HG02973 (cell line): ENCODE data around the gene IRAK1.

Experiments
- ATAC-seq: cut with Tn5 transposase; IDR thresholded peaks from one replicate; pipeline ENCODE4 v1.9.1; 2021; ENCODE audit warnings: moderate library complexity; ENCODE audit not compliant: unreplicated experiment

IRAK1 gene

GRCh38 chrX:154043003-154043763 is 23.5 kb upstream of the IRAK1 start:
- ATAC-seq, result no peak

DNA sequence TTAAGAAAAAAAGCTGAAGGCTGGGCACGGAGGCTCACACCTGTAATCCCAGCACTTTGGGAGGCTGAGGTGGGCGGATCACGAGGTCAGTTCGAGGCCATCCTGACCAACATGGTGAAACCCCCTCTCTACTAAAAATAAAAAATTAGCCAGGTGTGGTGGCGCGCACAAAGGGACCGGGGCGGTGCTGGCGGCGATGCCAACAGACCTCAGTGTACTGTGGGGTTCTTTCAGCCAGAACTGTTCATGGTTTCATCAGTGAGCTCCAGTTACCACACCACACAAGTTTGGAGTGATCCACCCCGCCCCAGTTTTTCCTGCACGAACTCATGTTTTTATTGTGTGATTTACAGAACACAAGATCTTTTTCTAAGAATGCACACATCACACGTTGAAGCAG is 21.2 kb upstream of the IRAK1 start:
- ATAC-seq, result no peak

- no peak for ATAC-seq
Observed at GRCh38 chrX:154040307-154040756, 20.6 kb upstream of the IRAK1 start.

DNA sequence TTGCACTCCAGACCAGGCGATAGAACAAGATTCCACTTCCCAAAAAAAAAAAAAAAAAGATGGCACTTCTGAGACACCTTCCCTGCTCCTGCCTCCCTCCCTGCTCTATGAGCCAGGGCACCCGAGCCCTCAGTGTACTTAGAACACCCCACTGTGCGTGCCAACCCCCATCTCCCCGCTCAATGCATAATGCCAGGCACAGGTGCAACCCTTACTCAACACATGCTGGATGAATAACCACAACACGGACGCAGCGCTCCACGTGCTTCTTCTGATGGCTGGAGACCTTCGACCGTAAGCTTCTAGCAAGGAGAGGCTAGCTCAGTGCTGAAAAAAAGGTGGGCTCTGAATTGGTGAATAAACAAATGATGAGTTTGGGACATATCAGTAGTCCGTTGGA is 19.9 kb upstream of the IRAK1 start:
- no peak for ATAC-seq

- ATAC-seq, result no peak
Observed at GRCh38 chrX:154038656-154039055, 19.0 kb upstream of the IRAK1 start.

DNA sequence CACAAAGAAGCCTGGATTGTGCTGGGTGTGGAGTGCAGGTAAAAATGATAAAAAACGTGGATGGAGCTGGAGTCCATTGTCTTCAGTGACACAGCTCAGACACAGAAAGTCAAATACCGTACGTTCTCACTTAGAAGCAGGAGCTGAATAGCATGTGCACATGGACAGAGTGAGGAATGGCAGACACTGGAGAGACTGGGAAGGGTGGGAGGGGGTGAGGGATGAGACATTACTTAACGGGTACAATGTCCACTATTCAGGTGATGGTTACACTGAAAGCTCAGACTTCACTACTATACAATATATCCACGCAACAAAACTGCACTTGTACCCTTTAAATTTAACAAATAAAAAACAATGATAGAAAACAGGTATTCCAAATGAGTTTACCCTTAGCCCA is 18.1 kb upstream of the IRAK1 start:
- no peak for ATAC-seq

DNA sequence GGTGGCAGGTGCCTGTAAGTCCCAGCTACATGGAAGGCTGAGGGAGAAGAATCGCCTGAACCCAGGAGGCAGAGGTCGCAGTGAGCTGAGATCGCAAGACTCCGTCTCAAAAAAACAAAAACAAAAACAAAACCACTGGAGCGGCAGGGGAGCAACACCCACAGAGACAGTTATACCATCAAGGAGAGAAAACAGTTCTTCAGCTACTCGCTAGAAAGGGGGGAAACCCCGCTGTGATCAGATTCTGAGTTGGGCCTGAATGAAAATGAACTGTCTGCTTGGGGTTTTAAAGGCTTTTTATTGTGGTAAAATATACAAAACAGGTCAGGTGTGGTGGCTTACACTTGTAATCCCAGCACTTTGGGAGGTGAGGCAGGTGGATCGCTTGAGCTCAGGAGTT is 16.8 kb upstream of the IRAK1 start:
- ATAC-seq, result no peak

GRCh38 chrX:154033848-154034247 is 14.1 kb upstream of the IRAK1 start:
- ATAC-seq, result no peak

- no peak for ATAC-seq
Observed at GRCh38 chrX:154032653-154033052, 13.0 kb upstream of the IRAK1 start.

DNA sequence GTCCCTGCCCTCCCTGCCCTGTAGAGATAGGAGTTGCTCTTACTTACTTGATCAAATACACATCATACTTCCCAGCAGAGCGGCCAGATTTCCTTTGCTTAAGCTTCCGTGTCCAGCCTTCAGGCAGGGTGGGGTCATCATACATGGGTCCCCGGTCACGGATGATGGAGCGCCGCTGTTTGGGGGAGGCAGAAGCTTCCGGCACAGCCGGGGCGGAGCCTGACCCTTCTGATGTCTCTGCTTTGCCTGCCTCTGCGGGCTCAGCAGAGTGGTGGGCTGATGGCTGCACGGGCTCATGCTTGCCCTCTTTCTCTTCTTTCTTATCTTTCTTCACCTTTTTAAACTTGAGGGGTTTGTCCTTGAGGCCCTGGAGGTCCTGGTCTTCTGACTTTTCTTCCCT is 12.5 kb upstream of the IRAK1 start:
- ATAC-seq, result no peak

DNA sequence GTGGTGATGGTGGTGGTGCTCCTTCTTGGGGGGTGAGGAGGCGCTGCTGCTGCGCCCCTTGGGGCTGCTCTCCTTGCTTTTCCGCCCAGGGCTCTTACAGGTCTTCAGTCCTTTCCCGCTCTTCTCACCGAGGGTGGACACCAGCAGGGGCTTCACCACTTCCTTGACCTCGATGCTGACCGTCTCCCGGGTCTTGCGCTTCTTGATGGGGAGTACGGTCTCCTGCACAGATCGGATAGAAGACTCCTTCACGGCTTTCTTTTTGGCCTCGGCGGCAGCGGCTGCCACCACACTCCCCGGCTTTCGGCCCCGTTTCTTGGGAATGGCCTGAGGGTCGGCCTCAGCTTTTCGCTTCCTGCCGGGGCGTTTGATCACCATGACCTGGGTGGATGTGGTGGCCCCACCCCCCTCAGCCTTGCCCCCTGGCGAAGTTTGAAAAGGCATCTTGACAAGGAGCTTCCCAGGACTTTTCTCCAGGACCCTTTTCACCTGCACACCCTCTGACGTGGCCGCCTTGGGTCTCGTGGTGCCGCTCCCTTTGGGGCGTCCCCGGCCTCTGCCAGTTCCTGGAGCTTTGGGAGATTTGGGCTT is 11.1 kb upstream of the IRAK1 start:
- no peak for ATAC-seq

DNA sequence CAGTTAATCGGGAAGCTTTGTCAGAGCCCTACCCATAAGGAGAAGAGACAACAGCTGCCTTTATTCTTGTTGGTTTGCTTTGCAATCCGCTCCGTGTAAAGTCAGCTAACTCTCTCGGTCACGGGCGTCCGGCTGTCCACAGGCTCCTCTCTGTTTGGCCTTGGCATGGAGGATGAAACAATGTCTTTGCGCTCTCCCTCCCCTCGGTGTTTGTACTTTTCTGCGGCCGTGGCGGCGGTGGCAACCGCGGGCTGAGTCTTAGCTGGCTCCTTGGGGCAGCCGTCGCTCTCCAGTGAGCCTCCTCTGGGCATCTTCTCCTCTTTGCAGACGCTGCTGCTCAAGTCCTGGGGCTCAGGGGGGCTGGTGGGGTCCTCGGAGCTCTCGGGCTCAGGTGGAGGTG is 10.6 kb upstream of the IRAK1 start:
- no peak for ATAC-seq

GRCh38 chrX:154029439-154029838 is 9.7 kb upstream of the IRAK1 start:
- ATAC-seq, result no peak

- ATAC-seq, result no peak
Observed at GRCh38 chrX:154028502-154029184, 8.9 kb upstream of the IRAK1 start.

GRCh38 chrX:154027986-154028385 is 8.3 kb upstream of the IRAK1 start:
- no peak for ATAC-seq

- ATAC-seq, result no peak
Observed at GRCh38 chrX:154027022-154027402, 7.3 kb upstream of the IRAK1 start.

DNA sequence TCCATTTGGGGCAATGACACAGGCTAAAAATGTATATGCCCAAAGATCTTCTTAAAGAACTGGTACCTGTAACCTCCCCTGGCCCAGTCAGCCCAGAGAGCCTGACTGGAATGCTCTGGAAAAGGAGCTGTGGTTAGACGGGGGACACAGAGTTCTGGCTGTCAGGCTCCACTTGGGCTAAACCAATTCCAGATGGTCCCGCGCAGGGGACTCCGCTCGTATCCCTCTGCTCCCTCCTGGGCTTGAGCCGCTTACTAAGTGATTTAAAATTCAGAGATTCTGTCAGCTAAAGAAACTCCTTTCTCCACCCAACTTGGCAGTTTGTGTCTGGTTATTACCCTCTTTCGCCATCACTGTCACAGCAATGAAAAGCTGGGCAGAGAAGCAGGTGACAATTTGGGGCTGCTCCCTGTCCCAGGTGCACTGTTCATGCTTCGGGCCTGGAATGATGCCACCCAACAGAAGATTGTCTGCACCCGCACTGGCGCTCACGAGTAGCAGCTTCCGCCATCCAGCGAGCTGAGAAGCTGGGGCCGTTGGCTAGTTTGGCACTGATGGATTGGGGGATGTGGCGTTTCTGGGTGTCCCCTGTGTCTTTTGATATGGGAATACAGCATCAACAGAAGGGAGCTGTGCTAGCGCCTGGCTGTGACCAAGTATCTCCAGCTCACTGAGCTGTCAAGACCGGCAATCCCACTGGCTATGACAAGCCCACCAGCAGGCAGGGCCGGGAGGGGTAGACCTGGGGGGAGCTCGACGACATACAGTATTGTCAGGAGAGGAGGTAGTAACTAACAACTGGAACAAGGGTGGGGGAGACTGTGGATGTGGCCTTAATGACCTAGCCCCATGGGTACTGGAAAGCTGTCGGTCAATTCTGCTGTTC is 6.7 kb upstream of the IRAK1 start:
- ATAC-seq, result no peak

GRCh38 chrX:154025230-154025629 is 5.5 kb upstream of the IRAK1 start:
- ATAC-seq, result no peak

- no peak for ATAC-seq
Observed at GRCh38 chrX:154024271-154024670, 4.6 kb upstream of the IRAK1 start.

GRCh38 chrX:154023276-154024000 is 3.7 kb upstream of the IRAK1 start:
- no peak for ATAC-seq

- ATAC-seq, result no peak
Observed at GRCh38 chrX:154022108-154022507, 2.4 kb upstream of the IRAK1 start.
